Cardiac fibroblast (primary cell): ENCODE data around the gene PGLYRP2.

Source experiments
- DNase-seq, 2 donors: peaks; one replicate each; pipeline versions ENCODE4 v3.0.0 to v3.0.0-alpha.2; 2010; ENCODE audit warnings: low read depth in 2 of 2
- H3K4me3 ChIP-seq, 2 donors: replicated peaks in 1 of 2; 1 replicate in 1 of 2; 2 replicates in 1 of 2; pipeline ENCODE4 v1.5.1; 2011; ENCODE audit warnings: low read depth in 2 of 2, low read length in 2 of 2, mild to moderate bottlenecking in 2 of 2, moderate library complexity in 1 of 2
- CTCF ChIP-seq: IDR thresholded peaks from one replicate; pipeline ENCODE4 v1.5.1; 2011; ENCODE audit warnings: low read depth, mild to moderate bottlenecking, low read length, inconsistent platforms

Gene PGLYRP2

GRCh38 chr19:15471639-15472101 is 7.6 kb downstream of the PGLYRP2 start:
- H3K4me3 ChIP-seq, result no peak overlapping the region
- TF ChIP-seq CTCF, result no peak
- DNase-seq, result no peak

- H3K4me3 ChIP-seq, result peak overlapping the region; percentile 30 to 37
- no peak for TF ChIP-seq CTCF
- DNase-seq, result peak in 1 of 2 donors; percentile 20
Observed at GRCh38 chr19:15469513-15470297, 9.6 kb downstream of the PGLYRP2 start.

- no peak for DNase-seq
- no peak for TF ChIP-seq CTCF
- no peak overlapping the region for H3K4me3 ChIP-seq
Observed at GRCh38 chr19:15468675-15469512, 10.4 kb downstream of the PGLYRP2 start.

- DNase-seq, result no peak
- no peak overlapping the region for H3K4me3 ChIP-seq
- no peak for TF ChIP-seq CTCF
Observed at GRCh38 chr19:15467734-15468214, 11.5 kb downstream of the PGLYRP2 start.

- no peak overlapping the region for H3K4me3 ChIP-seq
- peak; percentile 75 to 88 for DNase-seq
- TF ChIP-seq CTCF, result no peak
Observed at GRCh38 chr19:15466851-15467733, 12.2 kb downstream of the PGLYRP2 start.
